HG02852 (cell line): Measurements from ENCODE around the gene RAP1GDS1.

Experiments
- ATAC-seq: cut with Tn5 transposase; IDR thresholded peaks from one replicate; pipeline ENCODE4 v1.9.1; 2021; ENCODE audit warnings: mild to moderate bottlenecking, moderate library complexity; ENCODE audit not compliant: unreplicated experiment

Gene RAP1GDS1, protein sequence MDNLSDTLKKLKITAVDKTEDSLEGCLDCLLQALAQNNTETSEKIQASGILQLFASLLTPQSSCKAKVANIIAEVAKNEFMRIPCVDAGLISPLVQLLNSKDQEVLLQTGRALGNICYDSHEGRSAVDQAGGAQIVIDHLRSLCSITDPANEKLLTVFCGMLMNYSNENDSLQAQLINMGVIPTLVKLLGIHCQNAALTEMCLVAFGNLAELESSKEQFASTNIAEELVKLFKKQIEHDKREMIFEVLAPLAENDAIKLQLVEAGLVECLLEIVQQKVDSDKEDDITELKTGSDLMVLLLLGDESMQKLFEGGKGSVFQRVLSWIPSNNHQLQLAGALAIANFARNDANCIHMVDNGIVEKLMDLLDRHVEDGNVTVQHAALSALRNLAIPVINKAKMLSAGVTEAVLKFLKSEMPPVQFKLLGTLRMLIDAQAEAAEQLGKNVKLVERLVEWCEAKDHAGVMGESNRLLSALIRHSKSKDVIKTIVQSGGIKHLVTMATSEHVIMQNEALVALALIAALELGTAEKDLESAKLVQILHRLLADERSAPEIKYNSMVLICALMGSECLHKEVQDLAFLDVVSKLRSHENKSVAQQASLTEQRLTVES

DNA sequence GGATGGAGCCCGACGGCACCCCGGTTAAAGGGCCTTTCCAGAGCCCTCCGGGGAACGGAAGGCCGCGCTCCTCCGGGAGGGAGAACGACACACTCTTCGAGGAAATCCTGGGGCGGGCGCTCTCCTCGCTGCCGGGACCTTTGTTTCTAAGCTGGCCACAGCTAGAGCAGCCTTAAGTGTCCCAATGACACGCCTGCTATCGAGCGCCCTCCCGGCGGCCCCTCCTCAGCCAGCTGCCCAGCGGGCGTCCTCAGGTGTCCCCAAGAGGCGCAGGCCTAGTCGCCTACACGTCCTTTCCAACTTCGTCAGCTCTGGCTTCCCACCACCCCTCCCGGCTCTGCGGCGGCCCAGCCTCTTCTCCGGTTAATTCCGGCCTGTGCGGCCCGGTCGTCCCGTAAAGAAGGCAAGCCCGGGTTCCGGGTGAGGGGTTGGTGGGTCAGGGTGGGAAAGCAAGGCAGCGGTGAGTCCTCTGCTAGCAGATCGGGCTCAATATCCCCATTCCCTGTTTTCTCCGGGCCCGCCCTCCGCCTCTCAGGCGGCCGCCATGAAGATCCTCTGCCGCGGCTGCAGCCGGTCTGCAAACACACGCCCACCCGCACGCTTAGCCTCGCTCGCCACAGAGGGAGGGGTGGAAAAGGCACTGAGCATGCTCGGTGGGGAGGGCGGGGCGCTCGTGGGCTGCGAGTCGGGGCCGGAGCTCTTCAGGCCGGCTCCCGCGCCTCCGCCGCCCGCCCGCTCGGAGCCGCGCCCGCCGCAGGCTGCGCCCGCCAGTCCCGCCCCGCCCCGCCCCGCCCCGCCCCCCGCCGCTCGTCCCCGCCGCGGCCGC, at the start of gene RAP1GDS1:
RAP1GDS1 (plus strand) TSS at position 806 of the 826 bp plus-strand sequence. CDS start 182 bp downstream, outside the sequence.
- ATAC-seq = peak; percentile 85

DNA sequence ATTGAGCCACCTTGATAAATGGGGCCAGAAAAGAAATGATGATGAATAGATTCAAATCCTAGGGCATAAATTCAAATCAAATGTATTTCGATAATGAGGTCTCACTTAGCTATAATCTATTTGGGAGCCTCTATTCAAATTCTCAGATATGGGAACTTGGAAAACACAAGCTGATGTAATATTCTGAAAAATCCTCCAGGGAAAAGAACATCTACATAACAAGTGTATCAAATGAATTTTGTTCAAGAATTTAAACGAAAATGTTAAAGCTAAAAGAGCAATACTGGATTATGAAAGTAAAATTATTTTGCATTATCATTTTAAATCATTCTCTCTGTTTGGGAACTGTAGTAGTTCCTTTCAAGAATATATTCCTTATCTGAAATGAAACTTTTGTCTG, 38.9 kb upstream of the RAP1GDS1 start:
- ATAC-seq = no peak

DNA sequence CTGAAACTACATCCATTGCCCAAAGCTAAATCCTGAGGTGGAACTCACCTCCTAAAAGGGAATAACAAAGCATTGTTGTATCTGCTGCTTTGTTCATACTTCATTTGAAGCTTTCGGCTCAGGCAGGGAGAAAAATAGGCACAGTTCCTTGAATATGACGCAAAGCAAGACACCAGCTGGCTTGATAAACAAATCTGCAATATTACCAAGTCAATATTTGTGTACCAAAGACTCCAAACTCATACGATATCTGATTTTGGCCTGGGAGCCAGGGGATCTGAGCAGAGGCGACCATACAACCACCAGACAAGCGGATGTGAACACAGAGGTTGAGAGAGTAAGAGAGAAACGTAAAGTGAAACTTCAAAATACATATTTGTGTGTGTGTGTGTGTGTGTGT, 34.8 kb upstream of the RAP1GDS1 start:
- no peak for ATAC-seq

DNA sequence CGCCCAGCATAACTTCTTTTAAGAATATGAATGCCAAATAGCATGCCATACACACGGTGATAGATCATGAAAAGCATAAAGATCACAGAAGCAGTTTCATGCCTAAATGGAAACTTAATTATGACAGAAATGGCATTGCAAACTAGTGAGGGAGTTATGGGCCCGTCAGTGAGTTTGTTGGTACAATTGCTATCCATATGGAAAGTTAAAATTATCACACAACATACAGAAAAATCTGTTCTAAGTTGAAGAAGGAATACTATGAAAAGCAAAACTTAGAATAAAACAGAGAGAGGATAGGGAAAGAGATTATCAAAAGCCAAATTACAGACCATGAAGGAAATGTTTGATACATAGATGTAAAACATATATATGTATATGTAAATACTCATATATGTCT, 30.2 kb upstream of the RAP1GDS1 start:
- ATAC-seq = no peak

DNA sequence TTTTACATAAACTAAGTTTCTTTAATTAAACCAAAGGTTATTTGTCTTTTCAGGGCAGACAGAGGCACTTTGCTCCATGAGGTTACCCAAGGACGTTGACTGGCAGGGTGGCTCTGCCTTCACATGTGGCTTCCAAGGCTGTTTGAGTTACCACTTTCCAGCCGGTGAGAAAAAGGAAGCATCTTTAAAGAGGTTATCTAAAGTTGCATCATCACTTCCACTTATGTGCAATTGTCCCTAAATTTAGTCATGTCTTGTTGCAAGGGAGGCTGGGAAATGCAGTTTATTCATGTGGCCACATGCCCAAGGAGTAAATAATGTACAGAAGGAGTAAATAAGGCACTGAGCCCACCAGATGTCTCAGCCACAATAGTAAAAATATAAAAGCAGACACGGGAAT, 29.0 kb upstream of the RAP1GDS1 start:
- ATAC-seq = no peak

DNA sequence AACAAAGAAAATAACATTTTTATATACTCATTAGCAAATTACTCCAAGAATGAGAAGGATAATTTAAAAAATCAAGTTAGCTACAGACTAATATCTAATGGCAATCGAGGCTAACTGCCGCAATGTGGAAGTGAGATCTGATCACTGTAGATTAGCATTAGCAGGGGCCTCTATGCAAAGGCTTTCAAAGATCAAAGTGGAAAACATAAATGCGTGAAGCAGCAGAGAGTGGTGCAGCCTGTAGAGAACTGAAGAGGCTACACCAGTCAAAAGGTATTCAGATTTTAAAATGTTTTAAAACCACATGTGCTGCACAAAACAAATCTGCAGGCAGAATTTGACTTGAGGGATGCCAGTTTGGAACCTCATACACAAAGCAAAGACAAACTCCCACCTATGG, 24.0 kb upstream of the RAP1GDS1 start:
- ATAC-seq = no peak

DNA sequence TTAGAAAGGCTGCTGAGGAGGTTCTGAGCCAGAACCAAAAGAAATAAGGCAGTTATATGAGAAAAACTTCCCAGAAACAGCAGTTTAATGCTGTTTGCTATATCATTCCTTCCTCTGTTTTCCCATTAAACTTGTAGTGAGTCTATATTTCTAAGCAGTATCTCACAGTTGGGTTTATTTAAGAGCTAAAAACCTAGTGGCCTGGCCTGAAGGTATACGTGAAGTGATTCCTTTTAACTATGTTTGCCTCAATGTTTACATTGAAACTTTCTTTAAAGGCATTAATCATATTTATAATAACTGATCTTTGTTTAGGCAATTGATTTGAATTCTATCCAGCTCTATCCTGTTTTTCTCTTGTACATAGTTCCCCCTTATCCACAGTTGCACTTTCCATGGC, 19.1 kb upstream of the RAP1GDS1 start:
- no peak for ATAC-seq

DNA sequence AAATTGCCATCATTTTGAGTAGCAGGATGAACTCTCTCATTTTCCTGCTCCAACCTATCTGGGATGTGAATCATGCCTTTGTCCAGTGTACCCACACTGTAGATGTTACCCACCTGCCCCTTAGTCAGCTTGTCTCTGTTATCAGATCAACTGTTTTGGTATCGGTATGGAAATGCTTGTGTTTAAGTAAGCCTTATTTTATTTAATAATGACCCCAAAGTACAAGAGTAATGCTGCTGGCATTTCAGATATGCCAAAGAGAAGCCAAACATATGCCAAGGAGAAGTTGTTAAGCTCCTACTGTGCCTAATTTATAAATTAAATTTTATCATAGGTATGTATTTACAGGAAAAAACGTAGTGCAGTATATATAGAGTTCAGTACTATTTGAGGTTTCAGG, 18.6 kb upstream of the RAP1GDS1 start:
- ATAC-seq = no peak

DNA sequence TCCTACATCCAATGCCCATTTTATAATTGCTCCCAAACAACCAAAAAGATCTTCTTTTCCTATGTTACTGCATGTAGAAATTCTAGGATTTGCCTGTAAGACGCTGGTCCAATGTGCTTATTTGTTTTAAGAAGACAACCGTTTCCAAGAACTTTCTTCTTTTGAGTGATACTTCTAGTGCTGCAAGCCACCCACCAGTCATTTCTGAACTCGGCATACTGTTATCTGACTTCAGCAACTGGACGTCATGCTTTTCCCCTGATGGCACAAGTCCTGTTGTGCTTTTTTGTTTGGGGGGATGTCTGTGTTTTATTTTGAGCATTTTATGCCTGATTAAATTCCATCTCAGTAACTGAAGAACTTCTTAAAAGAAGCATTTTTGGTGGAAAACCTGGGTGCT, 16.0 kb upstream of the RAP1GDS1 start:
- no peak for ATAC-seq

DNA sequence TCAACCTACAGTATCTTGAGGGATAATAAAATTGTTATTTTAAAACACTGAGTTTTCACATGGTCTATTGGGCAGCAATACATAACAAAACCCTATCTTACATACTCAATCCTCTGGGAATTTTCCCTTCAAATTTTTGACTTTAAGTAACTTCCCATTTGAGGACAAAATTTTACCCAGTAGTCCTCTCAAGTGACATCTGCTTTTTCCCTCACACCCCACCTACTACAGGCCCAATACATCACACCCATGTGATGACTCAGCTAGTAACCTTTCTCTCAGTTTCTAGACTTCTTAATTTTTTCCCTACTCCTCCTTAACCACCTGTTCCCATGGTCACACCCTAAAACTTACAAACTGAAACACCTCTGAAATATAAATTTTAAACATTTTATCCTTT, 12.2 kb upstream of the RAP1GDS1 start:
- ATAC-seq = peak; percentile 65

DNA sequence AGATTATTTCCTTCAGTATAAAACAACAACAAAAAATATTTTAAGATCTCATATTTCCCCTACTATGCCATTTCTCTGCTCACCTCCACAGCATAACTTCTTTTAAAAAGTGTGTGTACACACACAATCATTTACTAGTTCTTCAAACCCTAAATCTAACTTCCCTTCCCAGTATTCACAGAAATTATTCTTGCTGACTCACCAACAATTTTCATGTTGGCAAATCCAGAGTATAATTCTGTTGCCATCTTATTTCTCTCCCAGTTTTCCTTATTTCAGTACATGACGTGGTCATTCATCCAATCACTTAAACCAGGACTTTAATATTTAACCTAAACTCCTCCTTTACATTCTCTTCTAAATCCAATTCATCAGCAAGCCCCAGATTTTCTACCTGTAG, 11.4 kb upstream of the RAP1GDS1 start:
- no peak for ATAC-seq

DNA sequence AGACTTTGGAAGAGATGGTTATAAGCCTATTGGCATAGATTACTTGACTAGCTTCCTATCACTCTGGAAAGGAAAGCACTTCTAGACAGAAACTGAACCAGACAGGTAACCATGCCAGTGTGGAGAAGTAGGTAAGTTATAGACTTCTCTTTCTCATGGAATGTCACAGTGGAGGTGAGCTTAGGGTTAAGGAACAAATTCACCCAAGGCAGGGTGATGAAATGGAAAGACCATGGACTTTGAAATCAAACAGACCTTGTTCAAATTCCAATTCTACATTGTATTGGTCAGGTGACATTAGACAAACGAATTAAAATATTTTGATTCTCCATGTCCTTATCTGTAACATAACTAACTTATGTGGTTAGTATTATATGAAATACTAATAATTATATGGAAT, 7.7 kb upstream of the RAP1GDS1 start:
- no peak for ATAC-seq

DNA sequence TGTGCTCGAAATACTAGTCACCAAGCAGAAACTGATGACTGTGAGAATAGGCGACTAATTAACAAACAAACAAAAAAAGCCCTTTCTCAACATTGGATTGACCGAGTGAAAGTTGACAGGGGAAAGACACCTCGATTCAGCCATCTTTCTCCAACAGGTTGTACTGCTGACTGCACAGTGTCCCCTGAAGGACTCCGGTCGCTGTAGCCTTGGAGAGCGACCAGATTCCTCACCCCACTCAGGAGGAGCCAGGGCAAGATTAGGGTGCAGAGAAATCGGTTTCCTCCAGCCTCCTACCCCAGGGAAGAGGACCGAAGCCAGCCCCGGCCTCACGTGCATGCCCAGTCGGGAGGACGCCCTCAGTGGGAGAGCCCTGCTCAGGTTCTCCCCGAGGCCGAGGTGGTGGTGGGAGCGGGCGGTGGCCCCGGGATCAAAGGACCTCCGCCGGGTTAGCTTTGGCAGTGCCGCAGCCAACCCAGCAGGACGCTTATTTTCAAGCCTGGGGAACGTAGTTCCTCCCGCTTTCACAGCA, 1.1 kb upstream of the RAP1GDS1 start:
- peak; percentile 24 for ATAC-seq

DNA sequence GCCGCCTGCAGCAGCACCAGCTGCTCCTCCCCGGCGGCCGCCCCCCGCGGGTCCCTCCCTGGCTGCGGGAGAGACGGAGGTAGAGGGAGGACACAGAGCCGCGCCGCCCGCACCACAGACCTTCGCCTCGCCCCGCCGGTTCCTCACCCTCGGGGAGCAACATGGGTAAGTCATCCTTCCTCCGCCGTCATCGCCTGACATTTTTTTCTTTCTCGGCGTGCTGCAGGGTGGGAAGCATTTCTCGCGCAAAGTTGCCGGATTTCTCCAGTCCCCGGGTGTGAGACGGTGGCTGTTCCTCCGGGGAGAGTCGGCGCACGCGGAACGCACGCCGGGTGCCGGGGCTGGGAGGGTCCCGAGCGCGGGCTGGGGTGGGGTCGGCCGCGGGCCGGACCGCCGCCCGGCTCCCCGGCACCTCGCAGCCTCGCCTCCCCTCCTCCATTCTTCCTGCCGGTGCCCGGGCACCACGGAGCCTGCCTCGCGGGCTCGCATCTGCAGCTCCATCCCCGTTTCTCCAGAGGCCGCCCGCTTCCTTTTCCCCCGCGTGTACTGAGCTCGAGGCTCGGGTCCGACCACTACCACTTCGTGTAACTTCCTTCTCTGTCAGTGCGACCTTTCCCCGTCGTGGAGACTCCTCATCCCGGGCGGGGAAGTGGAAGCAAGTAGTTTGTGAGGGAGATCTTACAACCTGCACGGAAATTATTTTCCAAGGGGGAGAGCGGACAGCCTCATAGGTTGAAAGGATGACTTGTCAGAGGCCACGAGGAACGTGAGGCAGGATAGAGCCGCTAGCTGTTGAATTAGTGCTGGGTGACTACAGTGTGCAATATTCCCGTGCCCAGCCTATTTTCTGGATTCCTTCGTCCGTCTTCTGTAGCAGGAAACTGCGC, 464 bp downstream of the RAP1GDS1 start:
- peak; percentile 16 for ATAC-seq

DNA sequence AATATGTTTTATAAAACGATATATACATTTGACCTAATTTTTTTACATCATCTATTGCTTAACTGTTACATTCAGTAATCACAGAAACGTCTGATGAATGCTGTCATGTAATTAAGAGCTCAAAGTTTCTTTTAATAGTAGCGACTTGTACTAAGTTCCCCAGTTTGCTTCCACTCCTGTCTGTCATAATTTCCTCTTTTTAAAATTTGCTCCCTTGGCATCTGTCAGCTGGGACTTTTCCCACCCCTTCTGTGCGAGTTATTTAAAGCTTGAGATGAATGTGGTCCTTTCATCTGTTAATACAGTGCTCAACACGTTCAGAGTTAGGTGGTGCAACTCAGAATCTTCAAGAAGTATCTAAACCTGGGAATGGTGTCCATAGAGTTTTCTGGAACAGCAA, 1.2 kb downstream of the RAP1GDS1 start:
- no peak for ATAC-seq

DNA sequence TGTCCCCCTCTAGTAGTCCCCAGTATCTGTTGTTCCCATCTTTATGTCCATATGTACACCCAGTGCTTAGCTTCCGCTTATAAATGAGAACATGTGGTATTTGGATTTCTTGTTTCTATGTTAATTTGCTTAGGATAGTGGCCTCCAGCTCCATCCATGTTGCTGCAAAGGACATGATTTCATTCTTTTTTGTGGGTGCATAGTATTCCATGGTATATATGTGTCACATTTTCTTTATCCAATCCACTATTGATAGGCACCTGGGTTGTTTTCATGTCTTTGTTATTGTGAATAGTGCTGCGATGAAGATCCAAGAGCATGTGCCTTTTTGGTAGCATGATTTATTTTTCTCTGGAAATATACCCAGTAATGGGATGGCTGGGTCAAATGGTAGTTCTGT, 6.3 kb downstream of the RAP1GDS1 start:
- ATAC-seq = no peak

DNA sequence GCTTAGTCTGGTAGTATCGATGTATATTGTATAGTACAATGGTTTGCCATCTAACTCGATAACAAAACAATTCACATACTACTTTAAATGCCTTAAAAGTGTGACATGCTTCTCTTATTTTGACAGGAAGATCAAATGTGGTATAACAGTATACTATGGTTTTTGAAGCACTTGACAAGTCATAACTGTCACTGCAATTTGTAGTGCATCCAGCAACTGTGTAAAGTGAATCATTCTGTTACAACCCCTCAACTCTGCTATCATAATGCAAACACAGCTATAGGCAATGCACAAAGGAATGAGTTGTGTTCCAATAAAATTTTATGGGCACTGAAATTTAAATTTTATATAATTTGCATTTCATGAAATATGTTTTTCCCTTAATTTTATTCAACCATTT, 14.0 kb downstream of the RAP1GDS1 start:
- no peak for ATAC-seq

DNA sequence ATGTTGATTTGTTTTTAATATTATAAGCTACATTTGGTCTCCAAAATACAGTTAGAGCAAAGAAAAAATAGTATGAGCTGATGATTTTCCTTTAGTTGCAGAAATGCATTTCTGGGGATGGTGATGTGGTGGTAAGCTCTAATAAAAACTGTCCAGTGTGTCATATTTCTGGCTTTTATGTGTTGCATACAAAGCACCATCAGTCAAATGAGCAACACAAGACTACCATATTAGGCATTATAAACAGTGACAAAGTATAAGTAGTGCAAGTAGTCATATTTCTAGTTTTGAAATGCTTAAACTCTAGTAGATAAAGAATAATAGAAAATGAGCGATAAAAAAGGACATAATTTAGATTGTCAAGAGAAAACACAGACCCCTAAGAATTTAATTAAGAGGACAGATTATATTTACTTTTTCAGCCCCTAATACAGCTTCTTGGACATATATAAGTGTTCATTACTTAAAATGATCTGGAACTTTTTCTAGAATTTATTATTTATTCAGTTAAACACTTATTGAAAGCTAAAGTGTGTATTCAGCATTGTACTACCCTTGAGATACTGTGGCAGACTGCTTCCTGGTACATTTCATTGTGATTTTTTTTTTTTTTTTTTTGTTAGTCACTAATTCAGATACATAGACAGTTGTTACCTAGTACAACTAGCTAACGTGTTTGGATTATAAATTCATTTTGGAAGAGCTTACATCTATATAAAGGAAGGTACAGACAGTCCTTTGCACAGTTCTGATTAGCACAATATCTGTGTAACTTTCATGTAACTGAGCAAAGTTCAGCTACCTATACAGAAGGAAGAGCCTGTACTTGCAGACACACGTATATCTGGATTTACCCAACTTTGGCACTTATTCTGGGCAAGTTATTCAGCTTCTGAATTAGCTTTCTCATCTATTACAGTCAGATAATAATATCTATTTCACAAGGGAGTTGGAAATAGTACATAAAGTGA, 22.3 kb downstream of the RAP1GDS1 start:
- ATAC-seq = no peak

DNA sequence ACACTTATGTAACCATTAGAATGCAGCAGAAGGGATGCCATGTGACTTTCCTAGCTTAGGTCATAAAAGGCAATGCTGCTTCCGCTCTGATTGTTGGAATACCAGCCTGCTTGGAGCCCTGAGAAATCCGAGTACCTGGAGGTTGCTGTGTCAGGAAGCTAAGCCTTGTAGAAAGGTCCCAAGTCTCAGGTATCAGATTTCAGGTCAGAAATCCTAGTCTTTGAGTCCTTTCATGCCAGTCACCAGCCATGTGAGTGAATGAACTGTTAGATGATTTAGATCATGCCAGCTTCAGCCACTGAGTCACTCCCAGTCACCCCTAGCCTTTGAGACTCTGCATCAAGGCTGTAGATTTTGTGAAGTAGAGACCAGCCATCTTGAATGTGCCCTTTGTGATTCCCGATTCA, 23.5 kb downstream of the RAP1GDS1 start:
- ATAC-seq = no peak
